Measurements from ENCODE around the gene WDR62. TPM values are rescaled to one million over a fixed set of nuclear protein-coding genes. Genes with fewer than 3 reads are reported as not detected.
"Not testable (repeated sequence)": the region's sequence is repeated elsewhere in the genome, so short reads cannot be mapped to it uniquely, and the experiment has no call there.

The WDR62 gene
- total RNA-seq, 8 experiments from 2014 or later: 0.49 to 12.6 (median 1.3) TPM

DNA sequence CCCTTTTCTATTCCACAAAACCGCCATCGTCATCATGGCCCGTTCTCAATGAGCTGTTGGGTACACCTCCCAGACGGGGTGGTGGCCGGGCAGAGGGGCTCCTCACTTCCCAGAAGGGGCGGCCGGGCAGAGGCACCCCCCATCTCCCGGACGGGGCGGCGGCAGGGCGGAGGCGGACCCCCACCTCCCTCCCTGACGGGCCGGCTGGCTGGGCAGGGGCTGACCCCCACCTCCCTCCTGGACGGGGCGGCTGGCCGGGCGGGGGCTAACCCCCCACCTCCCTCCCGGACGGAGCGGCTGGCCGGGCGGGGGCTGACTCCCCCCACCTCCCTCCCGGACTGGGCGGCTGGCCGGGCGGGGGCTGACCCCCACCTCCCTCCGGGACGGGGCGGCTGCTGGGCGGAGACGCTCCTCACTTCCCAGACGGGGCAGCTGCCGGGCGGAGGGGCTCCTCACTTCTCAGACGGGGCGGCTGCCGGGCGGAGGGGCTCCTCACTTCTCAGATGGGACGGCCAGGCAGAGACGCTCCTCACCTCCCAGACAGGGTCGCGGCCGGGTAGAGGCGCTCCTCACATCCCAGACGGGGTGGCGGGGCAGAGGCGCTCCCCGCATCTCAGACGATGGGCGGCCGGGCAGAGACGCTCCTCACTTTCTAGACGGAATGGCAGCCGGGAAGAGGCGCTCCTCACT lies 14.3 kb downstream of the WDR62 start:
- WGBS, 10 experiments: no CpG with 5 or more reads among the region's 57 CpGs
- in situ Hi-C loops (cut with MboI; ENCODE audit: low pct_unique_long_range_greater_than_20kb in 2 of 9, low sequenced_read_pairs in 9 of 9, unreplicated experiment in 9 of 9); H3K4me3 ChIP-seq; H3K27ac ChIP-seq; ATAC-seq (replicated peaks in 6 of 8); H3K4me1 ChIP-seq (replicated peaks in 1 of 2): not testable (repeated sequence)

GRCh38 chr19:36072081-36072480 lies 17.4 kb downstream of the WDR62 start:
- no peak for ATAC-seq (replicated peaks in 6 of 8)
- no peak overlapping the region for H3K27ac ChIP-seq
- in situ Hi-C loops (cut with MboI; ENCODE audit: low pct_unique_long_range_greater_than_20kb in 2 of 9, low sequenced_read_pairs in 9 of 9, unreplicated experiment in 9 of 9): no loop called here
- no peaks in the 10 kb centered on the region for H3K4me1 ChIP-seq (replicated peaks in 1 of 2)
- no peak overlapping the region for H3K4me3 ChIP-seq
- 68 to 100% (median 90%) methylated on average over 2 to 7 of the region's 8 CpGs; no CpG with 5 or more reads in 3 of the 10 experiments for WGBS, 10 experiments

GRCh38 chr19:36073121-36073876 lies 18.6 kb downstream of the WDR62 start:
- WGBS, 10 experiments: 82 to 100% (median 92%) methylated on average over 1 to 7 of the region's 10 CpGs; no CpG with 5 or more reads in 4 of the 10 experiments
- no peak overlapping the region for H3K27ac ChIP-seq
- in situ Hi-C loops (cut with MboI; ENCODE audit: low pct_unique_long_range_greater_than_20kb in 2 of 9, low sequenced_read_pairs in 9 of 9, unreplicated experiment in 9 of 9): no loop called here
- no peak for ATAC-seq (replicated peaks in 6 of 8)
- no peaks in the 10 kb centered on the region for H3K4me1 ChIP-seq (replicated peaks in 1 of 2)
- no peak overlapping the region for H3K4me3 ChIP-seq

DNA sequence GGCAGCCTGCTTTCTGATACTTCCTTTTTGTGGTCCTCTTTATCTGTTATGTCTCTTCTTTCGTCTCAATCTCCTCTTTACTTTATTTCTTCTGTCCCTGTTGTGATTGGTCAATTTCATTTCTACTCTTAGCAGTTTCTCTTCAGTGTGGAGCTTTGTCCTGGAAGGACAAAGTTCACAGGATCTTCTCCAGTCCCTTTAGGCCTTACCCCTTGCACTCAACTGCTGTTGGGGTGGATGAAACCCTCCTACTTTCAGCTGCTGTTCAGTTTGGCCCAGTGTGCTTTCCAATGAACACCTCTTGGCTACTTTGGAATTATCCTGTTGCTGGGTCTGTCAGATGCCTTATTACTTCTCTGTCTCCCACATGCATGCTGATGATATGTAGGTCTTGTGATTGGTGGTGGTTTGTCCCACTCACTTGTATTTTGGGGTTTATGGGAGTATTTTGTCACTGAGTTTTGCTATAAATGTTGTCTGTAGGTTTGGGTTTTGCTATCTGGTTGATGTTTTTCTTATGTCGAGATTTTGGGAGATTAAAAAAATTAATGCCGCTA lies 24.8 kb downstream of the WDR62 start:
- in situ Hi-C loops (cut with MboI; ENCODE audit: low pct_unique_long_range_greater_than_20kb in 2 of 9, low sequenced_read_pairs in 9 of 9, unreplicated experiment in 9 of 9): no loop called here
- no peak overlapping the region for H3K4me3 ChIP-seq
- H3K4me1 ChIP-seq (replicated peaks in 1 of 2): no peaks in the 10 kb centered on the region
- 83 to 100% (median 97%) methylated on average over 1 to 3 of the region's 3 CpGs for WGBS, 10 experiments
- H3K27ac ChIP-seq: no peak overlapping the region
- no peak for ATAC-seq (replicated peaks in 6 of 8)

DNA sequence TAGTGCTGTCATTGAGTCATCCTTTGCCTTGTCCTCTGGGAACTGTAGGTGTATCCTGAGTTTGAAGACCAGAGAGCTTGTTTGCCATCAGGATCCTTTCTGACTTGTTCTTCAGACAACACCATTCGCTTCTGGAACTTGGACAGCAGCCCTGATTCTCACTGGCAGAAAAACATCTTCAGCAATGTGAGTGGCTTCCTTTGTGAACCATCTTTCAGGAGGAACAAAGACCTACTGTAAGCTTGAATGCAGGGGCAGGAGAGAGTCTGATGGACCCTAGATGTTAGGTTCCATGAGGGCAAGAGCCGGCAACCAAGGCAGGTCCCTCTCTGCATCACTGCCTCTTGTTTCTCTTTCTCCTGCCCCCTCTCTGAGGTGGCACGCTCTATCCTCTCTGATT lies 26.7 kb downstream of the WDR62 start:
- no peak for ATAC-seq (replicated peaks in 6 of 8)
- 40 to 100% (median 83%) methylated on average over 1 to 3 of the region's 3 CpGs; no CpG with 5 or more reads in 3 of the 10 experiments for WGBS, 10 experiments
- no peak overlapping the region for H3K27ac ChIP-seq
- no peak overlapping the region for H3K4me3 ChIP-seq
- no peaks in the 10 kb centered on the region for H3K4me1 ChIP-seq (replicated peaks in 1 of 2)
- in situ Hi-C loops (cut with MboI; ENCODE audit: low pct_unique_long_range_greater_than_20kb in 2 of 9, low sequenced_read_pairs in 9 of 9, unreplicated experiment in 9 of 9): no loop called here

GRCh38 chr19:36081894-36082293 lies 27.2 kb downstream of the WDR62 start:
- no peaks in the 10 kb centered on the region for H3K4me1 ChIP-seq (replicated peaks in 1 of 2)
- no peak overlapping the region for H3K27ac ChIP-seq
- WGBS, 10 experiments: 92 to 100% (median 96%) methylated on average over 1 to 5 of the region's 7 CpGs; no CpG with 5 or more reads in 3 of the 10 experiments
- no peak overlapping the region for H3K4me3 ChIP-seq
- peak in 2 of 8 experiments; percentile 47 to 53 for ATAC-seq (replicated peaks in 6 of 8)
- in situ Hi-C loops (cut with MboI; ENCODE audit: low pct_unique_long_range_greater_than_20kb in 2 of 9, low sequenced_read_pairs in 9 of 9, unreplicated experiment in 9 of 9): no loop called here

GRCh38 chr19:36082916-36083315 lies 28.2 kb downstream of the WDR62 start:
- H3K27ac ChIP-seq: no peak overlapping the region
- H3K4me3 ChIP-seq: no peak overlapping the region
- ATAC-seq (replicated peaks in 6 of 8): no peak
- WGBS, 10 experiments: 73 to 100% (median 92%) methylated on average over 1 to 7 of the region's 13 CpGs; no CpG with 5 or more reads in 2 of the 10 experiments
- in situ Hi-C loops (cut with MboI; ENCODE audit: low pct_unique_long_range_greater_than_20kb in 2 of 9, low sequenced_read_pairs in 9 of 9, unreplicated experiment in 9 of 9): no loop called here
- H3K4me1 ChIP-seq (replicated peaks in 1 of 2): no peaks in the 10 kb centered on the region

DNA sequence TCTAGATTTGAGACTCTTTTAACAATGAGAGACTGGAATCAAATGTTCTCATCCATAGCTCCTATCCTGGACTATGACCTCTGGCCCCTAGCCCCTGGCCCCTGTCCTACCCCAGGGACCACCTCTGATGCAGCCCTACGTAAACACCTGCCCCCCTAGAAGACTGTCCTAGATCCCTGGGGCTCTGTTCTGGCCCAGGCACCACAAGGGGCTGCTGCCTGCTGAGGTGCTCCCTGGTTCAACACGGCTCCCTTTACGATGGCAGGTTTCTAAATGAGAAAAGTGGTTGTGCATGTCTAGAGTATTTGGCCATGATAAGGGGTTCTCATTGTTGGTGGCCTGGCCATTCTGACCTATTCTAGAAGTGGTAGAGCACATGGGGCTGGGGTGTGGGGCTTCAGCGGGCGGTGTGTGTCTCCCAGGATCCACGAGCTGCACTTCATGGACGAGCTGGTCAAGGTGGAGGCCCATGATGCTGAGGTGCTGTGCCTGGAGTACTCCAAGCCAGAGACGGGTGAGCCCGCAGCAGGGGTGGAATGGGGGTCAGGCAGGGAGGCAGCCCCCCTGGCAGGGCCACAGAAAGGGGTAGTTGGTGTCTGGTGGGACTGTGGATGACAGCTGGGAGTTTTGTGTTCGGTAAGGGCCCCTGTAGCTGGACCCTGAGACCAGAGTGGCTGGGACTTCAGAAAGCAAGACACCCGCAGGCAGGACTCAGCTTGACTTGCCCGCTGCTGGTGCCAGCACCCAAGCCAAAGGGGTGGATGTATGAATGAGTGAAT lies 29.7 kb downstream of the WDR62 start:
- H3K4me3 ChIP-seq: no peak overlapping the region
- in situ Hi-C loops (cut with MboI; ENCODE audit: low pct_unique_long_range_greater_than_20kb in 2 of 9, low sequenced_read_pairs in 9 of 9, unreplicated experiment in 9 of 9): no loop called here
- WGBS, 10 experiments: 88 to 100% (median 100%) methylated on average over 1 to 5 of the region's 12 CpGs; no CpG with 5 or more reads in 5 of the 10 experiments
- no peak overlapping the region for H3K27ac ChIP-seq
- no peaks in the 10 kb centered on the region for H3K4me1 ChIP-seq (replicated peaks in 1 of 2)
- no peak for ATAC-seq (replicated peaks in 6 of 8)

DNA sequence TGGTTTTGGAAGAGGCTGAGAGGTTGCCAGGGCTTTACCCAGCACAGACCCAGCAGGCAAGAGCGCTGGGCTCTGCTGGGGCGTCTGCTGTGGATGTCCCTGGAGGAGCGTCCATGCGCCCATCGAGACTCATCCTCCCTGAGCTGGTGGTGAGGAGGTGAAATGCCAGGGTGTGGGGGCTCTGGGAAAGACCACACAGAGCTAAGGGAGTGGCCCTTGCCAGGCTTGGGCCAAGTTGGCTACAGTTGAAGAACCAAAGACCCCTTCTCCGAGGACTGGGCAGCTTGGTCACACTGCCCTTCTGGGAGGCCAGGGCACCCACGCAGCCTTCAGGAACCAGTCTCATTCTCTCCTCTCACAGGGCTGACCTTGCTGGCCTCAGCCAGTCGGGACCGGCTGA lies 31.6 kb downstream of the WDR62 start:
- Histone ChIP-seq H3K4me1 (replicated peaks in 1 of 2) (no peaks in the 10 kb centered on the region), H3K4me3 (no peak overlapping the region), H3K27ac (no peak overlapping the region)
- ATAC-seq (replicated peaks in 6 of 8): no peak
- in situ Hi-C loops (cut with MboI; ENCODE audit: low pct_unique_long_range_greater_than_20kb in 2 of 9, low sequenced_read_pairs in 9 of 9, unreplicated experiment in 9 of 9): no loop called here
- 65 to 100% (median 93%) methylated on average over 2 to 4 of the region's 9 CpGs; no CpG with 5 or more reads in 6 of the 10 experiments for WGBS, 10 experiments

- in situ Hi-C loops (cut with MboI; ENCODE audit: low pct_unique_long_range_greater_than_20kb in 2 of 9, low sequenced_read_pairs in 9 of 9, unreplicated experiment in 9 of 9): no loop called here
- H3K4me1 ChIP-seq (replicated peaks in 1 of 2): no peaks in the 10 kb centered on the region
- H3K27ac ChIP-seq: no peak overlapping the region
- WGBS, 10 experiments: 80 to 100% (median 100%) methylated on average over 1 to 2 of the region's 5 CpGs; no CpG with 5 or more reads in 7 of the 10 experiments
- no peak for ATAC-seq (replicated peaks in 6 of 8)
- H3K4me3 ChIP-seq: no peak overlapping the region
Measured at GRCh38 chr19:36089847-36090246, 35.1 kb downstream of the WDR62 start.

DNA sequence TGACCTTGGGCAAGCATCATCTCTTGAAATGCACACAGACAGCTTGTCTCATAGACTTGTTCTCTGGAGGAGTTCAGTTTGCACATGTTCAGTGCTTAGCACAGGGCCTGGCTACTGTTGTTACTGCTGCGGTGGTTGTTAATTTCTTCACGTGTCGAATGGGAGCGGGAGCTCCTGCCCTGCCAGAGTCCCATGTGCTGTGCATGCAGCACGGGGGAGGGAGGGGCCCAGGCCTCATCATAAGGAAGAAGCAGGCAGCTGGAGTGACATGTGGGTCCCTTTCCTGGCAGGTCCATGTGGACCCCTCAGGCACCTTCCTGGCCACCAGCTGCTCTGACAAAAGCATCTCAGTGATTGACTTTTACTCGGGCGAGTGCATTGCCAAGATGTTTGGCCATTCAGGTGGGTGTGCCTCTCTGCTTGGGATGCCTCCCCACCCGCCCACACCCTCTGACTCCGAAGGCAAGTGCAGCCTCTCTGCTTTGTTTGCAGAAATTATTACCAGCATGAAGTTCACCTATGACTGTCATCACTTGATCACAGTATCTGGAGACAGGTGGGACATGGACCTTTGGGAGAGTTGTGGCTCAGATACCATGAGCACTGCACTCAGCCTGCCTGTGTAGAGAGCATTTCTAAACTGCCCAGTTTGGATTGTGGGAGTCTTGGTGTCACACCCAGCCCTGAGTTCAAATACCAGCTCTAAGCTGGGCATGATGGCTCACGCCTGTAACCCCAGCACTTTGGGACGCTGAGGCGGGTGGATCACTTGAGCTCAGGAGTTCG lies 36.4 kb downstream of the WDR62 start:
- peak in 4 of 8 experiments; percentile 3 to 98 (median 90) for ATAC-seq (replicated peaks in 6 of 8)
- in situ Hi-C loops (cut with MboI; ENCODE audit: low pct_unique_long_range_greater_than_20kb in 2 of 9, low sequenced_read_pairs in 9 of 9, unreplicated experiment in 9 of 9): no loop called here
- Histone ChIP-seq H3K4me3 (no peak overlapping the region), H3K27ac (no peak overlapping the region), H3K4me1 (replicated peaks in 1 of 2) (no peaks in the 10 kb centered on the region)
- 60 to 100% (median 87%) methylated on average over 1 to 6 of the region's 13 CpGs; no CpG with 5 or more reads in 5 of the 10 experiments for WGBS, 10 experiments

DNA sequence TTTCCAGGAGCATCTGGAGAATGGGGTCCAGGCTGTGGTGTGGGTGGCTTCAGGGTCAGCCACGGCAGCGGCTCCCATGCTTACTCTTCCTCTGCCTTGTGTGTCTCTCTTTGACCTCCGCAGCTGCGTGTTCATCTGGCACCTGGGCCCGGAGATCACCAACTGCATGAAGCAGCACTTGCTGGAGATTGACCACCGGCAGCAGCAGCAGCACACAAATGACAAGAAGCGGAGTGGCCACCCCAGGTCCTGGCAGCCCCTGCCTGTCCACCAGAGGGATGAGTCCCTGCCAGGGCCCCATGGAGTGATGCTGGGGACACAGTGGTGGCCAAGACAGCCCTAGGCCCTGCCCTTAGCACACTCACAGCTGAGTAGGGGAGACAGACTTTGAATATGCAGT lies 37.9 kb downstream of the WDR62 start:
- Histone ChIP-seq H3K4me1 (replicated peaks in 1 of 2) (peaks cover 0 to 7% of the 10 kb centered on the region in 2 donors), H3K27ac (no peak overlapping the region), H3K4me3 (no peak overlapping the region)
- in situ Hi-C loops (cut with MboI; ENCODE audit: low pct_unique_long_range_greater_than_20kb in 2 of 9, low sequenced_read_pairs in 9 of 9, unreplicated experiment in 9 of 9): no loop called here
- 92 to 100% (median 98%) methylated on average over 2 to 5 of the region's 7 CpGs; no CpG with 5 or more reads in 4 of the 10 experiments for WGBS, 10 experiments
- no peak for ATAC-seq (replicated peaks in 6 of 8)

All from motor neuron (in vitro differentiated cells).